Measurements from ENCODE around the gene ZNF385A. TPM values are rescaled to one million over a fixed set of nuclear protein-coding genes. Genes with fewer than 3 reads are reported as not detected.

Gene ZNF385A
- total and polyA plus RNA-seq, 2 of the 8 experiments (the other 6 are each of a cell fraction or from before 2014, with no cell fraction given), result 5.2 to 14.3 TPM

DNA sequence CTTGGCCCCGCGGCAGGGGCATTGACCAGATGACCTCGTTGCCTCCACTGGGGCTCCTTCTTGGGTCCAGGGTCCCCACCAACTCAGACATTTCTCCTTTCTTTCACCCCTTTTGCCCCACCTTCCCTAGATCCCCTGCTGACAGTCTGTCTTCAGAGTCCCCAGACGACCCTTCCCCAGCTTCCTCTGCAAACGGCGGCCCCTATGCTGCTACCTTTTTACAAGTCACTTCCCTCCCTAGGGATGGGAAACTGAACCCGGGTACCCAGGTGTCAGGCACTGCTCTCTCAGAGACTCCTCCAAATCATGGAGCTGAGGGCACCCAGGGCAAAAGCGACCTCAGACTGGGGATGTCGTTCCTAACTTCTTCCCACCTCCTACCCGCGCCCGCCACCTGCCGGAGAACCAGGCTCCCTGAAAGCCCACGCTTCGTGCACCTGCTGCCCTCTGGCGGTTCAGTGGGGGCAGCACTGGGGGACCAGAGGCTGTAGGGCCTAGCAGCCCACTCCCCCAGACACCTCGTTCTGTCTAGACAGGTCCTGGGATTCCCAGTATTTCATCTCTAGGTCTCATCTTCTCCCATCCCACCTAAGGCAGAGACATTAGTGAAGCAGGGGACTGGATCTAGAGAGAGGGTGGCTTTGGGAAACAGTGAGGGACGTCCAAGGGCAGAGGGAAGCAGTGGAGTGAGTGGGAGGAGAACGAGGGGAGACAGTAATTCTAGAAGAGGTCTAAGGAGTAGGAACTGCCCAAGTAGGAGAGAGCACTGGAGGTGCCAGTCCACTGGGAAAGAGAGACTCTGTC is 4.9 kb downstream of the ZNF385A start (continued):
- TF ChIP-seq, protein P1, sequence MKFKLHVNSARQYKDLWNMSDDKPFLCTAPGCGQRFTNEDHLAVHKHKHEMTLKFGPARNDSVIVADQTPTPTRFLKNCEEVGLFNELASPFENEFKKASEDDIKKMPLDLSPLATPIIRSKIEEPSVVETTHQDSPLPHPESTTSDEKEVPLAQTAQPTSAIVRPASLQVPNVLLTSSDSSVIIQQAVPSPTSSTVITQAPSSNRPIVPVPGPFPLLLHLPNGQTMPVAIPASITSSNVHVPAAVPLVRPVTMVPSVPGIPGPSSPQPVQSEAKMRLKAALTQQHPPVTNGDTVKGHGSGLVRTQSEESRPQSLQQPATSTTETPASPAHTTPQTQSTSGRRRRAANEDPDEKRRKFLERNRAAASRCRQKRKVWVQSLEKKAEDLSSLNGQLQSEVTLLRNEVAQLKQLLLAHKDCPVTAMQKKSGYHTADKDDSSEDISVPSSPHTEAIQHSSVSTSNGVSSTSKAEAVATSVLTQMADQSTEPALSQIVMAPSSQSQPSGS (IDR thresholded peaks at IDR 0.05; ENCODE audit: low read length), result no peak
- TF ChIP-seq CHD2 (IDR thresholded peaks at IDR 0.05; ENCODE audit: low read length), result 0 out of 2 replicates have a peak, but pooled peaks have one; percentile 33
- TF ChIP-seq BACH1 (IDR thresholded peaks at IDR 0.05; ENCODE audit: low read length), result no peak
- no peak for TF ChIP-seq MAFK (IDR thresholded peaks at IDR 0.05; ENCODE audit: low read depth, low read length)
- no peak for TF ChIP-seq KDM5A (IDR thresholded peaks at IDR 0.05; ENCODE audit: low read length)
- TF ChIP-seq, protein P2, sequence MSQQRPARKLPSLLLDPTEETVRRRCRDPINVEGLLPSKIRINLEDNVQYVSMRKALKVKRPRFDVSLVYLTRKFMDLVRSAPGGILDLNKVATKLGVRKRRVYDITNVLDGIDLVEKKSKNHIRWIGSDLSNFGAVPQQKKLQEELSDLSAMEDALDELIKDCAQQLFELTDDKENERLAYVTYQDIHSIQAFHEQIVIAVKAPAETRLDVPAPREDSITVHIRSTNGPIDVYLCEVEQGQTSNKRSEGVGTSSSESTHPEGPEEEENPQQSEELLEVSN (IDR thresholded peaks at IDR 0.05), result 0 out of 2 replicates have a peak, but pooled peaks have one; percentile 34
- TF ChIP-seq YY1 (IDR thresholded peaks at IDR 0.05; ENCODE audit: low read depth, low read length), result peak; percentile 51; the same call in 1 of the 2 replicates
- no peak for TF ChIP-seq POLR2AphosphoS5 (IDR thresholded peaks at IDR 0.05; ENCODE audit: low read depth, low read length)
